Prostate gland (tissue), 2 donors: ENCODE data around the gene TMEM59L.

Experiments
- CTCF ChIP-seq, 4 experiments: fragments of 200-600 bp in 2 of 4; fragments of 450-650 bp in 2 of 4; sonication (generic) in 2 of 4; IDR thresholded peaks; 1 replicate in 3 of 4; 2 replicates in 1 of 4; pipeline ENCODE4 v1.5.1; 2016 to 2019; ENCODE audit warnings: antibody characterized with exemption in 4 of 4, mild to moderate bottlenecking in 2 of 4, moderate library complexity in 2 of 4
- POLR2A ChIP-seq: fragments of 450-650 bp; IDR thresholded peaks from one replicate; pipeline ENCODE4 v1.6.1; 2016; ENCODE audit warnings: antibody characterized with exemption, mild to moderate bottlenecking
- POLR2AphosphoS5 ChIP-seq: sonication (generic); formaldehyde crosslinking; IDR thresholded peaks from one replicate; pipeline ENCODE4 v1.6.1; 2017; ENCODE audit warnings: antibody characterized with exemption

- TF ChIP-seq POLR2AphosphoS5, result no peak
- TF ChIP-seq POLR2A, result no peak
- no peak for TF ChIP-seq CTCF (IDR thresholded peaks at IDR 0.05)
Observed at GRCh38 chr19:18656337-18657086, 43.8 kb downstream of the TMEM59L start.
